Measurements from ENCODE around the gene TTLL5. TPM values are rescaled to one million over a fixed set of nuclear protein-coding genes. Genes with fewer than 3 reads are reported as not detected.

The TTLL5 gene
- total and polyA plus RNA-seq, 7 donors = 4.8 to 36.6 (median 17.9) TPM

GRCh38 chr14:75848167-75848913 lies 187.3 kb downstream of the TTLL5 start:
- 92 to 95% methylated on average over 2 of the region's 2 CpGs for WGBS, 2 donors
- no peaks in the 10 kb centered on the region for H3K27me3 ChIP-seq
- TF ChIP-seq CTCF (IDR thresholded peaks at IDR 0.05) (no peak), EP300 (IDR thresholded peaks at IDR 0.05) (no peak), POLR2A (IDR thresholded peaks at IDR 0.05) (no peak), POLR2AphosphoS5 (IDR thresholded peaks at IDR 0.05) (no peak)
- no peaks in the 10 kb centered on the region for H3K36me3 ChIP-seq
- H3K27ac ChIP-seq = peak overlapping the region in 2 of 4 donors; percentile 34 to 60
- DNase-seq = no peak
- intact Hi-C loops (cut with DNase I) = no loop called here
- no peak overlapping the region for H3K4me3 ChIP-seq
- H3K9me3 ChIP-seq = no peaks in the 10 kb centered on the region
- H3K4me1 ChIP-seq = peaks cover 0 to 43% (median 10%) of the 10 kb centered on the region in 4 donors

- no peak for TF ChIP-seq POLR2AphosphoS5 (IDR thresholded peaks at IDR 0.05)
- TF ChIP-seq POLR2A (IDR thresholded peaks at IDR 0.05) = no peak
- TF ChIP-seq EP300 (IDR thresholded peaks at IDR 0.05) = no peak
- TF ChIP-seq CTCF (IDR thresholded peaks at IDR 0.05) = no peak
- no peaks in the 10 kb centered on the region for H3K36me3 ChIP-seq
- no peak for DNase-seq
- intact Hi-C loops (cut with DNase I) = no loop called here
- no peak overlapping the region for H3K27ac ChIP-seq
- peaks cover 0 to 42% (median 10%) of the 10 kb centered on the region in 4 donors for H3K4me1 ChIP-seq
- no peaks in the 10 kb centered on the region for H3K27me3 ChIP-seq
- 89 to 96% methylated on average over 3 of the region's 3 CpGs for WGBS, 2 donors
- H3K4me3 ChIP-seq = no peak overlapping the region
- H3K9me3 ChIP-seq = no peaks in the 10 kb centered on the region
Measured at GRCh38 chr14:75849300-75849895, 188.4 kb downstream of the TTLL5 start.

GRCh38 chr14:75851574-75851866 lies 190.5 kb downstream of the TTLL5 start:
- Histone ChIP-seq H3K4me1 (peaks cover 0 to 22% (median 4%) of the 10 kb centered on the region in 4 donors), H3K27me3 (no peaks in the 10 kb centered on the region), H3K9me3 (no peaks in the 10 kb centered on the region), H3K4me3 (no peak overlapping the region), H3K36me3 (no peaks in the 10 kb centered on the region), H3K27ac (no peak overlapping the region)
- intact Hi-C loops (cut with DNase I) = no loop called here
- TF ChIP-seq EP300 (IDR thresholded peaks at IDR 0.05) = no peak
- no peak for TF ChIP-seq POLR2A (IDR thresholded peaks at IDR 0.05)
- TF ChIP-seq CTCF (IDR thresholded peaks at IDR 0.05) = no peak
- TF ChIP-seq POLR2AphosphoS5 (IDR thresholded peaks at IDR 0.05) = no peak
- DNase-seq = no peak
- WGBS, 2 donors = 83 to 91% methylated on average over 6 of the region's 6 CpGs

- Histone ChIP-seq H3K27me3 (no peaks in the 10 kb centered on the region), H3K4me1 (peaks cover 0 to 6% (median 0%) of the 10 kb centered on the region in 4 donors), H3K4me3 (no peak overlapping the region), H3K36me3 (no peaks in the 10 kb centered on the region), H3K27ac (no peak overlapping the region), H3K9me3 (no peaks in the 10 kb centered on the region)
- TF ChIP-seq EP300 (IDR thresholded peaks at IDR 0.05) (no peak), CTCF (IDR thresholded peaks at IDR 0.05) (no peak), POLR2AphosphoS5 (IDR thresholded peaks at IDR 0.05) (no peak), POLR2A (IDR thresholded peaks at IDR 0.05) (no peak)
- WGBS, 2 donors = 84 to 86% methylated on average over 6 of the region's 6 CpGs
- intact Hi-C loops (cut with DNase I) = no loop called here
- DNase-seq = no peak
Measured at GRCh38 chr14:75854111-75854799, 193.2 kb downstream of the TTLL5 start.
